OCI-LY1 (cell line): Measurements from ENCODE around the gene GTSF1L.

Experiments
- H2AFZ ChIP-seq: fragments of 200-600 bp; sonication (generic), shearing (Covaris generic); 2 replicates; pipeline ENCODE4 v1.6.0; 2014; ENCODE audit warnings: antibody characterized with exemption, mild to moderate bottlenecking, low read length
- H3F3A ChIP-seq: fragments of 200-600 bp; sonication (generic), shearing (Covaris generic); 2 replicates; pipeline ENCODE4 v1.6.0; 2014; ENCODE audit warnings: mild to moderate bottlenecking, antibody characterized with exemption, low read length, moderate library complexity; ENCODE audit not compliant: insufficient read depth
- H3K27ac ChIP-seq: fragments of 200-600 bp; sonication (generic); 2 replicates; pipeline ENCODE4 v1.5.1; 2014; ENCODE audit warnings: low read length, mixed run types, mild to moderate bottlenecking, low read depth; ENCODE audit not compliant: poor library complexity, severe bottlenecking
- H3K27me3 ChIP-seq: fragments of 200-600 bp; sonication (generic); 2 replicates; pipeline ENCODE4 v1.6.0; 2014; ENCODE audit warnings: antibody characterized with exemption, mild to moderate bottlenecking, low read length, moderate library complexity; ENCODE audit not compliant: insufficient read depth
- H3K36me3 ChIP-seq: fragments of 200-600 bp; sonication (generic); 2 replicates; pipeline ENCODE4 v1.6.1; 2014; ENCODE audit warnings: mild to moderate bottlenecking, antibody characterized with exemption, low read length, moderate library complexity, mixed read lengths; ENCODE audit not compliant: insufficient read depth
- H3K4me1 ChIP-seq: fragments of 200-600 bp; sonication (generic); 2 replicates; pipeline ENCODE4 v1.5.1; 2014; ENCODE audit warnings: mild to moderate bottlenecking, low read length, moderate library complexity; ENCODE audit not compliant: insufficient read depth, severe bottlenecking
- H3K4me2 ChIP-seq: fragments of 200-600 bp; sonication (generic), shearing (Covaris generic); 2 replicates; pipeline ENCODE4 v1.6.1; 2014; ENCODE audit warnings: low read length
- H3K4me3 ChIP-seq: fragments of 200-600 bp; sonication (generic); 2 replicates; pipeline ENCODE4 v1.5.1; 2014; ENCODE audit warnings: low read length, low read depth, mild to moderate bottlenecking, mixed read lengths; ENCODE audit not compliant: poor library complexity, severe bottlenecking
- H3K79me2 ChIP-seq: fragments of 200-600 bp; shearing (Covaris generic); 2 replicates; pipeline ENCODE4 v1.6.1; 2016; ENCODE audit warnings: mixed run types, low read length, mixed read lengths; ENCODE audit not compliant: insufficient read depth
- H3K9ac ChIP-seq: fragments of 200-600 bp; sonication (generic), shearing (Covaris generic); 2 replicates; pipeline ENCODE4 v1.6.1; 2014; ENCODE audit warnings: mild to moderate bottlenecking, low read length, mixed read lengths
- H3K9me2 ChIP-seq: fragments of 200-600 bp; sonication (generic), shearing (Covaris generic); 2 replicates; pipeline ENCODE4 v1.6.1; 2014; ENCODE audit warnings: low read depth, mild to moderate bottlenecking, low read length, mixed read lengths
- H3K9me3 ChIP-seq: fragments of 200-600 bp; shearing (Covaris generic); 2 replicates; pipeline ENCODE4 v1.6.1; 2014; ENCODE audit warnings: low read length, mixed read lengths
- H4K20me1 ChIP-seq: fragments of 200-600 bp; sonication (generic), shearing (Covaris generic); 2 replicates; pipeline ENCODE4 v1.6.0; 2016; ENCODE audit warnings: mild to moderate bottlenecking, low read length; ENCODE audit not compliant: insufficient read depth
- EZH2 ChIP-seq: fragments of 200-600 bp; sonication (generic), shearing (Covaris generic); IDR thresholded peaks from 2 replicates; pipeline ENCODE4 v1.8.0; 2017; ENCODE audit warnings: borderline replicate concordance, mixed run types, mild to moderate bottlenecking, antibody characterized with exemption, low read length, moderate library complexity, mixed read lengths
- TF ChIP-seq, protein P1 (sequence below): fragments of 200-600 bp; sonication (generic), shearing (Covaris generic); IDR thresholded peaks from 2 replicates; pipeline ENCODE4 v1.5.1; 2017; ENCODE audit warnings: mild to moderate bottlenecking, antibody characterized with exemption, low read length, moderate library complexity, mixed read lengths

The GTSF1L gene

DNA sequence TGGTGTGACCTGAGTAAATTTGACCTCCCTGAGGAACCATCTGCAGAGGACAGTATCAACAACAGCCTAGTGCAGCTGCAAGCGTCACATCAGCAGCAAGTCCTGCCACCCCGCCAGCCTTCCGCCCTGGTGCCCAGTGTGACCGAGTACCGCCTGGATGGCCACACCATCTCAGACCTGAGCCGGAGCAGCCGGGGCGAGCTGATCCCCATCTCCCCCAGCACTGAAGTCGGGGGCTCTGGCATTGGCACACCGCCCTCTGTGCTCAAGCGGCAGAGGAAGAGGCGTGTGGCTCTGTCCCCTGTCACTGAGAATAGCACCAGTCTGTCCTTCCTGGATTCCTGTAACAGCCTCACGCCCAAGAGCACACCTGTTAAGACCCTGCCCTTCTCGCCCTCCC, 24.3 kb downstream of the GTSF1L start:
- H3K4me2 ChIP-seq: no peak overlapping the region
- no peaks in the 10 kb centered on the region for H3K9me2 ChIP-seq
- H2AFZ ChIP-seq: no peak overlapping the region
- no peaks in the 10 kb centered on the region for H4K20me1 ChIP-seq
- no peak overlapping the region for H3K9ac ChIP-seq
- H3K36me3 ChIP-seq: peaks cover 84% of the 10 kb centered on the region
- no peaks in the 10 kb centered on the region for H3F3A ChIP-seq
- peaks cover 2% of the 10 kb centered on the region for H3K4me1 ChIP-seq
- H3K27me3 ChIP-seq: no peaks in the 10 kb centered on the region
- H3K4me3 ChIP-seq: no peak overlapping the region
- H3K9me3 ChIP-seq: no peaks in the 10 kb centered on the region
- H3K27ac ChIP-seq: no peak overlapping the region
- TF ChIP-seq, protein P1, sequence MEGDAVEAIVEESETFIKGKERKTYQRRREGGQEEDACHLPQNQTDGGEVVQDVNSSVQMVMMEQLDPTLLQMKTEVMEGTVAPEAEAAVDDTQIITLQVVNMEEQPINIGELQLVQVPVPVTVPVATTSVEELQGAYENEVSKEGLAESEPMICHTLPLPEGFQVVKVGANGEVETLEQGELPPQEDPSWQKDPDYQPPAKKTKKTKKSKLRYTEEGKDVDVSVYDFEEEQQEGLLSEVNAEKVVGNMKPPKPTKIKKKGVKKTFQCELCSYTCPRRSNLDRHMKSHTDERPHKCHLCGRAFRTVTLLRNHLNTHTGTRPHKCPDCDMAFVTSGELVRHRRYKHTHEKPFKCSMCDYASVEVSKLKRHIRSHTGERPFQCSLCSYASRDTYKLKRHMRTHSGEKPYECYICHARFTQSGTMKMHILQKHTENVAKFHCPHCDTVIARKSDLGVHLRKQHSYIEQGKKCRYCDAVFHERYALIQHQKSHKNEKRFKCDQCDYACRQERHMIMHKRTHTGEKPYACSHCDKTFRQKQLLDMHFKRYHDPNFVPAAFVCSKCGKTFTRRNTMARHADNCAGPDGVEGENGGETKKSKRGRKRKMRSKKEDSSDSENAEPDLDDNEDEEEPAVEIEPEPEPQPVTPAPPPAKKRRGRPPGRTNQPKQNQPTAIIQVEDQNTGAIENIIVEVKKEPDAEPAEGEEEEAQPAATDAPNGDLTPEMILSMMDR: no peak
- no peaks in the 10 kb centered on the region for H3K79me2 ChIP-seq

DNA sequence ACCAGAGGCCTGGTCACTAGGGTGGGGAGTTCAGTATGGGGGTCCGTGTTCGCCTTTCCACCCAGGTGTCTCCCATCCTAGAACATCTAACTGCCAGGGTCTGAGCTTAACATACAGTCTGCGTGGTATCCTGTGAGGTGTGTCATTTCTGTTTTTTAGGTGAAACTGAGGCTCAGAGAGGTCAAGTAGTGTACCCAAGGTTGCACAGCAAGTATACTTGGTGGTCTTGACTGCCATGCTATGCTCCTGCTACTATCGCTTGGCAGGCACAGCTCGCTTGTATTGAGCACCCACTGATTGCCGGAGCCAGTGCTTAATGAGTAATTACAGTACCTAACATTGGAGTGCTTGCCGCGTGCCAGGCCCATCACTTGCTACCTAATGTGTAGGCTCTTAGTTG, 26.2 kb downstream of the GTSF1L start:
- Histone ChIP-seq H3K27ac (no peak overlapping the region), H3F3A (no peaks in the 10 kb centered on the region), H3K4me2 (no peak overlapping the region), H3K4me3 (no peak overlapping the region), H4K20me1 (no peaks in the 10 kb centered on the region), H3K79me2 (no peaks in the 10 kb centered on the region), H3K9me3 (no peaks in the 10 kb centered on the region), H3K4me1 (no peaks in the 10 kb centered on the region), H3K9ac (no peak overlapping the region), H3K9me2 (no peaks in the 10 kb centered on the region), H3K36me3 (peaks cover 87% of the 10 kb centered on the region), H3K27me3 (no peaks in the 10 kb centered on the region), H2AFZ (no peak overlapping the region)
- TF ChIP-seq, protein P1: no peak
- no peak for TF ChIP-seq EZH2

DNA sequence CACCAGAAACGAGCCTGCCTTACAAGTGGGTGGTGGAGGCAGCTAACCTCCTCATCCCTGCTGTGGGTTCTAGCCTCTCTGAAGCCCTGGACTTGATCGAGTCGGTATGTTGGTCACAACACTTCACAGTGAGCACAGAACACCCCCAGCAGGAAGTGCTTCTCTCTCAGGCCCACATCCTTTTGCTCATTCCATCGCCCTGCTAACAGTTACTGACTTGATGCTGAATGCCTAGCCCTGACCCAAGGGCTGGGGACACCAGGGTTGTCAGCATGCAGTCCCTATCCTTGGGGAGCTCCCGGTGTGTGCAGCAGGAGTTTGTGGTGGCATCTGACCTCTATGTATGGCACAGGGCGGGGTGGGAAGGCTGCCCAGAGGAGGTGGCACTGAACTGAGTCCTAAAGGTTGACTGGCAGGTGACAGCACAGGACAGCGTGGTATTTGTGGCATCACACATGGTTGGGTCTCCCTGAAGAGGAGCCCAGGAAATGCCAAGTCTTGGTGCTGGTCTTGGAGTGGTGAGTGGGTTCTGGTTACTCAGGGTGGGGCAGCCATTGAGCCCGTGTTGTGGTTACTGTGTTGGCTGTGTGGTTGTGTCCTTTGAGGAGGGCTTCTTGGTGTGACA, 26.7 kb downstream of the GTSF1L start:
- Histone ChIP-seq H3K9ac (no peak overlapping the region), H3K79me2 (no peaks in the 10 kb centered on the region), H3K4me1 (no peaks in the 10 kb centered on the region), H3K9me2 (no peaks in the 10 kb centered on the region), H3K4me3 (no peak overlapping the region), H3K9me3 (no peaks in the 10 kb centered on the region), H3K36me3 (peaks cover 90% of the 10 kb centered on the region), H3K27me3 (no peaks in the 10 kb centered on the region), H3K4me2 (no peak overlapping the region), H2AFZ (no peak overlapping the region), H4K20me1 (no peaks in the 10 kb centered on the region), H3K27ac (no peak overlapping the region), H3F3A (no peaks in the 10 kb centered on the region)
- TF ChIP-seq, protein P1: no peak
- TF ChIP-seq EZH2: no peak
